Measurements from ENCODE around the gene GCAT. TPM values are rescaled to one million over a fixed set of nuclear protein-coding genes. Genes with fewer than 3 reads are reported as not detected.

GCAT gene
- total and polyA plus RNA-seq, 2 of the 13 experiments (the other 11 are each of a cell fraction or from before 2014, with no cell fraction given): 28.0 to 50.3 TPM

GRCh38 chr22:37808294-37808657, 542 bp downstream of the GCAT start (continued):
- TF ChIP-seq, protein P1, sequence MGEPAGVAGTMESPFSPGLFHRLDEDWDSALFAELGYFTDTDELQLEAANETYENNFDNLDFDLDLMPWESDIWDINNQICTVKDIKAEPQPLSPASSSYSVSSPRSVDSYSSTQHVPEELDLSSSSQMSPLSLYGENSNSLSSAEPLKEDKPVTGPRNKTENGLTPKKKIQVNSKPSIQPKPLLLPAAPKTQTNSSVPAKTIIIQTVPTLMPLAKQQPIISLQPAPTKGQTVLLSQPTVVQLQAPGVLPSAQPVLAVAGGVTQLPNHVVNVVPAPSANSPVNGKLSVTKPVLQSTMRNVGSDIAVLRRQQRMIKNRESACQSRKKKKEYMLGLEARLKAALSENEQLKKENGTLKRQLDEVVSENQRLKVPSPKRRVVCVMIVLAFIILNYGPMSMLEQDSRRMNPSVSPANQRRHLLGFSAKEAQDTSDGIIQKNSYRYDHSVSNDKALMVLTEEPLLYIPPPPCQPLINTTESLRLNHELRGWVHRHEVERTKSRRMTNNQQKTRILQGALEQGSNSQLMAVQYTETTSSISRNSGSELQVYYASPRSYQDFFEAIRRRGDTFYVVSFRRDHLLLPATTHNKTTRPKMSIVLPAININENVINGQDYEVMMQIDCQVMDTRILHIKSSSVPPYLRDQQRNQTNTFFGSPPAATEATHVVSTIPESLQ (CRISPR knock-in tag; conservative IDR thresholded peaks at IDR 0.05): no peak
- TF ChIP-seq ZNF749 (CRISPR knock-in tag; IDR thresholded peaks at IDR 0.05; ENCODE audit: borderline replicate concordance): 0 out of 2 replicates have a peak, but pooled peaks have one; percentile 10
- TF ChIP-seq, protein P2, sequence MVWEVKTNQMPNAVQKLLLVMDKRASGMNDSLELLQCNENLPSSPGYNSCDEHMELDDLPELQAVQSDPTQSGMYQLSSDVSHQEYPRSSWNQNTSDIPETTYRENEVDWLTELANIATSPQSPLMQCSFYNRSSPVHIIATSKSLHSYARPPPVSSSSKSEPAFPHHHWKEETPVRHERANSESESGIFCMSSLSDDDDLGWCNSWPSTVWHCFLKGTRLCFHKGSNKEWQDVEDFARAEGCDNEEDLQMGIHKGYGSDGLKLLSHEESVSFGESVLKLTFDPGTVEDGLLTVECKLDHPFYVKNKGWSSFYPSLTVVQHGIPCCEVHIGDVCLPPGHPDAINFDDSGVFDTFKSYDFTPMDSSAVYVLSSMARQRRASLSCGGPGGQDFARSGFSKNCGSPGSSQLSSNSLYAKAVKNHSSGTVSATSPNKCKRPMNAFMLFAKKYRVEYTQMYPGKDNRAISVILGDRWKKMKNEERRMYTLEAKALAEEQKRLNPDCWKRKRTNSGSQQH (CRISPR knock-in tag; IDR thresholded peaks at IDR 0.05; ENCODE audit: low read depth): no peak
- TF ChIP-seq ZNF710 (CRISPR knock-in tag; IDR thresholded peaks at IDR 0.05; ENCODE audit: borderline replicate concordance): no peak

GRCh38 chr22:37809672-37810333, 2.1 kb downstream of the GCAT start:
- Histone ChIP-seq H3K27me3 (ENCODE audit: control insufficient read depth in 1 of 2, insufficient read depth in 2 of 2, low read length in 2 of 2) (no peaks in the 10 kb centered on the region; a peak in 1 of 5 replicates), H3K36me3 (replicated peaks in 1 of 2; ENCODE audit: control insufficient read depth in 1 of 2, insufficient read depth in 2 of 2, low read length in 2 of 2) (peaks cover 3 to 4% of the 10 kb centered on the region in 2 experiments; a peak in 4 of 5 replicates), H3K27ac (ENCODE audit: extremely low read length, insufficient read depth, low read length) (peak overlapping the region; percentile 36), H3K79me2 (ENCODE audit: insufficient read depth, low read length) (peaks cover 25% of the 10 kb centered on the region), H4K20me1 (ENCODE audit: insufficient read depth, low read length) (peaks cover 42% of the 10 kb centered on the region; the same call in 1 of the 2 replicates), H3K4me1 (ENCODE audit: insufficient read depth, low read length) (peaks cover 21% of the 10 kb centered on the region), H3K9me3 (ENCODE audit: low read length) (no peaks in the 10 kb centered on the region), H3K4me2 (ENCODE audit: low read depth, low read length) (0 out of 2 replicates have a peak overlapping the region, but pooled peaks have one; percentile 24), H2AFZ (ENCODE audit: low read length) (no peak overlapping the region), H3K4me3 (replicated peaks in 1 of 3; ENCODE audit: insufficient read depth in 1 of 3, low read depth in 2 of 3, low read length in 3 of 3) (no peak overlapping the region), H3K9ac (ENCODE audit: insufficient read depth, low read depth, low read length) (no peak overlapping the region)
- no peak for DNase-seq (ENCODE audit: low spot score)
- ATAC-seq: no peak; the same call in 2 of the 3 replicates
- no peak for FAIRE-seq
- intact Hi-C loops (cut with micrococcal nuclease; ENCODE audit: unreplicated experiment): loop anchor here (10.0 kb wide), 1 partner anchor 155 kb away; the partner anchor contains the start of gene PDXP
- 81% methylated on average over 5 of the region's 5 CpGs for WGBS (ENCODE audit: low lambda C conversion rate)
- in situ Hi-C loops (cut with HindIII; ENCODE audit: extremely low pct_ligation_motif_present, low pct_unique_long_range_greater_than_20kb): loop anchor here (10.0 kb wide), 1 partner anchor 125 kb away; no protein-coding TSS in a partner anchor
- no TSS peak for BruUV-seq (replicated peaks)
- ChIA-PET CTCF (ENCODE audit: low intra/inter-chr PET ratio, low total read pairs) (no interaction called here), POLR2A (interaction anchor here (0.7 to 8.6 kb wide), 13 partner anchors 8 to 176 kb away, joined by 3 to 127 read pairs (median 5); partner anchors contain the start of genes ANKRD54, C22orf23 and POLR2F)
- TF ChIP-seq RBFOX2 (IDR thresholded peaks at IDR 0.05; ENCODE audit: low read depth, low read length) (peak; percentile 55; the same call in 1 of the 2 replicates), POLR2AphosphoS5 (IDR thresholded peaks at IDR 0.05; ENCODE audit: low read depth, low read length) (peak; percentile 1; the same call in 1 of the 2 replicates), SALL2 (CRISPR knock-in tag; IDR thresholded peaks at IDR 0.05) (no peak), ZNF788 (CRISPR knock-in tag; IDR thresholded peaks at IDR 0.05; ENCODE audit: borderline replicate concordance) (no peak), GABPA (IDR thresholded peaks at IDR 0.05; ENCODE audit: low read depth, low read length) (no peak), GABPA (CRISPR knock-in tag; IDR thresholded peaks at IDR 0.05; ENCODE audit: low read depth) (no peak)
- TF ChIP-seq, protein P3, sequence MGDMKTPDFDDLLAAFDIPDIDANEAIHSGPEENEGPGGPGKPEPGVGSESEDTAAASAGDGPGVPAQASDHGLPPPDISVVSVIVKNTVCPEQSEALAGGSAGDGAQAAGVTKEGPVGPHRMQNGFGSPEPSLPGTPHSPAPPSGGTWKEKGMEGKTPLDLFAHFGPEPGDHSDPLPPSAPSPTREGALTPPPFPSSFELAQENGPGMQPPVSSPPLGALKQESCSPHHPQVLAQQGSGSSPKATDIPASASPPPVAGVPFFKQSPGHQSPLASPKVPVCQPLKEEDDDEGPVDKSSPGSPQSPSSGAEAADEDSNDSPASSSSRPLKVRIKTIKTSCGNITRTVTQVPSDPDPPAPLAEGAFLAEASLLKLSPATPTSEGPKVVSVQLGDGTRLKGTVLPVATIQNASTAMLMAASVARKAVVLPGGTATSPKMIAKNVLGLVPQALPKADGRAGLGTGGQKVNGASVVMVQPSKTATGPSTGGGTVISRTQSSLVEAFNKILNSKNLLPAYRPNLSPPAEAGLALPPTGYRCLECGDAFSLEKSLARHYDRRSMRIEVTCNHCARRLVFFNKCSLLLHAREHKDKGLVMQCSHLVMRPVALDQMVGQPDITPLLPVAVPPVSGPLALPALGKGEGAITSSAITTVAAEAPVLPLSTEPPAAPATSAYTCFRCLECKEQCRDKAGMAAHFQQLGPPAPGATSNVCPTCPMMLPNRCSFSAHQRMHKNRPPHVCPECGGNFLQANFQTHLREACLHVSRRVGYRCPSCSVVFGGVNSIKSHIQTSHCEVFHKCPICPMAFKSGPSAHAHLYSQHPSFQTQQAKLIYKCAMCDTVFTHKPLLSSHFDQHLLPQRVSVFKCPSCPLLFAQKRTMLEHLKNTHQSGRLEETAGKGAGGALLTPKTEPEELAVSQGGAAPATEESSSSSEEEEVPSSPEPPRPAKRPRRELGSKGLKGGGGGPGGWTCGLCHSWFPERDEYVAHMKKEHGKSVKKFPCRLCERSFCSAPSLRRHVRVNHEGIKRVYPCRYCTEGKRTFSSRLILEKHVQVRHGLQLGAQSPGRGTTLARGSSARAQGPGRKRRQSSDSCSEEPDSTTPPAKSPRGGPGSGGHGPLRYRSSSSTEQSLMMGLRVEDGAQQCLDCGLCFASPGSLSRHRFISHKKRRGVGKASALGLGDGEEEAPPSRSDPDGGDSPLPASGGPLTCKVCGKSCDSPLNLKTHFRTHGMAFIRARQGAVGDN (CRISPR knock-in tag; IDR thresholded peaks at IDR 0.05): peak; percentile 22; the same call in 1 of the 2 replicates
